ENCODE data around the gene PAPPA2.

The PAPPA2 gene

DNA sequence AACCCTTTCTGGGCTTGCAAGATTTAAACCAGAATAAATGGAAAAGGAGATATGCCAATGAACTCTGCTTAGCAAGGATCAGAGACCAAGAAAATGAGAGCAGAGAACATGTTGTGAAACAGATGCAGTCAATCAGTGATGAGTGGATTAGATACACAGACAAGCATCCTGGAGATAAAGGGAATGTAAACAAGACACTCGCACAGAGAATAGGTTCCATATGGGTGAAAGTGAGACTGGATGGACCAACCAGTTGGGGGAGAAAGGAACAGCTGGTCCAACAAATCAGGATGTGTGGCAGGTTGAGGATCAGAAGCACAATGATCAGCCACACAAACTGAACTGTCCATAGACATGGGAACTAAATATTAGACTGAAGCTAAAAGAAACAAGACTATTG, 363.3 kb downstream of the PAPPA2 start:
- no peak for DNase-seq

DNA sequence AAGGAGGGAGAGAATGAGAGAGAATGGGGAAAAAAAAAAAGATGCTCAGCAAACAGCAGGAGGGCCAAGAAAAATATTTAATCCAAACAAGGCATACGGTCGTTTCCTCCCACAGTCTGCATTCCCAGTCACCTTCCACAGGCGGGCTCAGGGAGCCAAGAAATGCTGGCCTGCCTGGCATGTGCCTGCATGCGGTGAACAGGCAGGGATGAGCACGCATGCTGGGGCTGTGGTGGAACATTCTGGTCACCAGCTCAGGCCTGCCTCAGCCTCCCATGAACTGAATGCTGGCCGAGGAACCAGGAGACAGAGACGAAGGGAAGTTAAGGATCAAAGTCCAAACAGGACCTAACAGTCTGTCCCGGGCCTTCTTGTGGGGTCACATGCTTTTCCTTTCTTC, 366.3 kb downstream of the PAPPA2 start:
- DNase-seq: no peak

DNA sequence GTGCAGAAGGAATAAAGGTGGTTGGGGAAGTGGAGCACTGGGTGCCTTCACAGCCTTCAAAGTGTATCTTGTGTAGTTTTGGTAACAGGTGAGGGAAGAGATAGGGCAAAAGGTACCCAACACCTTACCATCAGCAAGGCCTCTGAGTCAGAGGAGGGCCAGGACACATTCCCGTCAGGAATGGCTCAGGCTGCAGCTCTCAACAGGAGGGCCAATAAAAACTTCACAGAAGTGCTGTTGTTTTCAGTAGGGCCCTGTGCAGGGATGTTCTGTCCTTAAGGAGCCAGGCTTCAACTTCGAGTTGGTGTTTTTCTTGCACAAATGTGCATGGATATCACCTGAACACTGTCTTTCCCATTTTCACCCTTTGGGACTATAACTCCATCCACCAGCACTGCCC, 368.2 kb downstream of the PAPPA2 start:
- DNase-seq: no peak

DNA sequence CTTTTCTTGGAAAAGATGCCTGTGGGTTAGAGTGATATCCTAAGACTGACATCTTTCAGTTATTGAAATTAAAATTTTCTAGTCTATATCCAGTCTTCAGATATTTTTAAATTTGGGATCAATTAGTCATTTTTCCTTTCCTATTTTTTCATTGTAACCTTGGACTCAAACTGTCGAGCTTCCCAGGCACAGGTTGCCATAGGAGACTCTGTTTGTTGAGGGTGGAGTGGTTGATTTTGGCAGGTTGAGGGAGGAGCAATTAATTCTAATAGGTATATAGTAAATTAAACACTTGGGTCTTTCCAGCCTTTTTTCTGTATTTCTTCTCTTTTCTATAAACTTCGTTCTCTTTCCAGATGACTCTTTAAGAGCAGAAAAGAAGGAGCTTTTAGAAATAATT, 374.7 kb downstream of the PAPPA2 start:
- no peak for DNase-seq

DNA sequence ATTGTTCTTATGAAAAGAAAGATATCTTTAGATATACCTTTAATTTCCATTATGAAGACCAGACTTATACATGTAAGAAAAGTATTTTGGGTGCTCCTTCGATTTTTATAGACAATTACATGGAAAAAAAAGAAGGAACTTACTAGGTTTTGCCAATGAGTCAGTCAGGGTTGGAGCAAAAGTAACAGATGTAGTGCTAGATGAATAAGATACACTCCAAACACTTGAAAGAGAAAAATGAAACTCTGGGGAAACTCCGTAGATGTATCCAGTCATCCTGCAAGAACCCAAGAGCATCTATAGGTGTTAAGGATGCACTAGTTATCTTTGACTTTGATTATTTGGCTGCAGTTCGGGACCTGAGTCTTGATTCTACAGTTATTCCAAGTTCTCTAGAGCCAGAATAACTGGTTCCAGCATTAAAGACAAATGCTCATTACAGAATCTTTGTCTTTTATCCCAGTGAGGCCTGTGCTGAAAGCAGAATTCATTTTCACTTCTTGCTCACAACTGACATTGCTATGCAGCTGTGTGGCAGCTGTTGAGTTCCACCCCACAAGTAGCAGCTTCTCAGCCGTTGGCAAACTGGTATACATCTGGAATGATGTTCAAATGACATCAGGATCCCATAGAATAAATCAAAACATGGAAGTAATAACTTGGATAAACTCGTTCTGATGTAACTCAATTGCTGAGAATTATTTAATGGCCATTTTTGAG, 375.5 kb downstream of the PAPPA2 start:
- no peak for DNase-seq

DNA sequence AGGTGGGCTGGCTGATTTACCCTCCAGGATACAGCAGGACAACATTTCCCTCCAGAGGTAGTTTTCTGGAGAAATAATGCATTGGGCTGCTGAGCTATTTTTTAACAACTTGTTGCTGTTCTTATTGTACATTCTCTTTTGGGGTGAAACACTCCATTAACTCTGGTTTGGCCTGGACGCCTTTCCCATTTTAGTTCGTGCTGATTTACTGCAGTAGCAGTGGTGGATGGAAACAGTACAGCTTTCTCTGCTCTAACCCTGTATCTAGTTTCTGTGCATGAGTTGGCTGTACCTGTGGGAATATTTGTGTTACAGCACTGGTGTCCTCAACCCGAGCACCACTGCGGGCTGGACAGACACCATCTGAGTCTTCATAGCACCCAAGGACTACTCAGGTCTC, 376.2 kb downstream of the PAPPA2 start:
- no peak for DNase-seq

DNA sequence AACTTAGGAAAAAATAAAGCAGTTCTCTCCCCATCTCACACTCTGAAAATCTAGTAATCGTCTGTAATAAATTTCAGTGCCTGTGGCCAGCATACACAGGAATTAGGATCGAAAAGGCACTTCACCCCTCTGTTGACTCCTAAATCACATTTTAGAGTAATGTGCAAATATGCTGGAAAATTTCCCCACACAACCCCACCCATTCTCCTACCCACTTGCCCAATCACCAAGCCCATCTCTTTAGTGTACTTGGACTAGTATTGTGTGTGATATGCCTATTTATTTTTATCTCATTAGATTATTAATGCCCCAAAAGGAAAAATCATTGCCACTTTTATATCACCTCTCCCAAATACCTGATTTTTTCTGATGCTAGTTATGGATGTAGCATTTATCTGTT, 378.3 kb downstream of the PAPPA2 start:
- no peak for DNase-seq

DNA sequence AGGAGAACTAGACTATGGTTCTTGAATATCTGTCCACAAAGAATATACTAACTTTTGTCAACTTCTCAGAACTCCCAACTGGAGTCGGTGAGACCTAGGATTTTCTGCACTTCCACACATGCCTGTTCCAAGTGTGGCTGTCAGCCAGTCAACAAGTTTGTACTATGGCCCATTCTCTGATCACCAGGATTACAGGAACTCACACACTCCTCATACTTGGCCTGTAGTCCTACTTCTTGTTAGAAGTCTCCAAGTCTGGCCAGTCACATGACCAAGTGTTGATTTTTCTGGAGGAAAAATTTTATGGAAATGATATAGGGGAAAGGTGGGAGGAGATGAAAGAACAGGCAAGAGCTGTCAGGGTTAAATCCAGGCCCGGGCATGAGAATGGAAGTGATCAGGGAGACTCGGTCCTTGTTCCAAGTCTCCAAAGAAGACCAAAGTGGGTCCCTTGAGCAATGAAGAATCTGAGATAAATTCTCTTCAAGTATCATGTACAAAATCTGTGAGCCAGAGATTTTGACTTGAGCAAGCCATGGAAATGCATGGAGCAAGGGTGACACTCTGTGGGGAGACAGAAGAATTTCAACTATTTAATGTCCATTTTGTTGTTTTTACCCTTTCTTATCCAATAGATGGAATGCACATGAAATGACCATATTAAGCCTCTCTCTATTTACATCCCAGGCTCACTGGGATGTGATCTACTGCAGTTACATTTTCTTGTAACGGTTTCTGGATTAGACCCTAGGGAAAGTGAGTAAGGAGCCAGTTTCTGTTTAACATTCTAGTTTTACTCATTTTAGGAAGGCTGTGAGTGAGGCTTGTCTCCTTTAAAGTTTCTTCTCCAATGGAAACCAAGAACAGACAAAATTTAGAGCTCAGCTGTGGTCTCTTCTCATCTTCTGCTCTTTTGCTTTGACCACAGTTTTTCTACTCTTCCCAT, 380.6 kb downstream of the PAPPA2 start:
- no peak for DNase-seq

DNA sequence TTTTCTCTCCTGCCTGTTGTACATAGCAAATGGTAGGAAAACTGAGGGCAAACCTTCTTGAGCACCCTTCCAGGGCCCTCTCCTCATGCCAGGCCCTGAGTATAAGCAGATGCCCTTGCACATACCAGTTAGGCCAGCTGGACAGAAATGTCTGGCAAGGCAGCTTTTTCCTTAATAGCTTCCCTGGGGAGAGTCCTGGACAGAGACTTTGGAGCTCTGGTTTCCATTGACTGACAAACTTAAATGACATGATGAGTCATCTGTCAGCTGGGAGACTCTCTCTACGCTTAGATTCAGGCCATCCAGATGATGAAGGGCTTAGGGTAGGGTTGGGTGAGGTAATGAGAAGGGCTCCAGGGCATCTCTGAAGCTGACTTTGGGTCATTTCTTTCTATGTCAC, 384.1 kb downstream of the PAPPA2 start:
- no peak for DNase-seq

DNA sequence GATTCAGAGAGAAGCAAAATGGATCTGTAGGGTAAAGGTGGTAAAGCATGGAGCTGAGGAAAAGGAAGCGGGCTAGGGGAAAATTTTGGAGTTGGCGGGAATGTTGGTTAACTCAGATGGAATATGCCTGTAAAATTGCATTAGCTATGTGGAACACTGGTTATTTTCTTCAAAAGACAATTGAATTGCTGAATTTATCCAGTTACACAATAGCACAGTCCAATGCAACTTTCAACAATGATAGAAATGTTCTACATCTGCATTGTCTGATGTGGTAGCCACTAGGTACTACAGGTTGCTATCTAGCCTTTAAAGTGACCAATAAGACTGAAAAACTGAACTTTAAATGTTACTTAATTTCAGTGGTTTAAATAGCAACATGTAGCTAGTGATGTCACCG, 386.3 kb downstream of the PAPPA2 start:
- no peak for DNase-seq

DNA sequence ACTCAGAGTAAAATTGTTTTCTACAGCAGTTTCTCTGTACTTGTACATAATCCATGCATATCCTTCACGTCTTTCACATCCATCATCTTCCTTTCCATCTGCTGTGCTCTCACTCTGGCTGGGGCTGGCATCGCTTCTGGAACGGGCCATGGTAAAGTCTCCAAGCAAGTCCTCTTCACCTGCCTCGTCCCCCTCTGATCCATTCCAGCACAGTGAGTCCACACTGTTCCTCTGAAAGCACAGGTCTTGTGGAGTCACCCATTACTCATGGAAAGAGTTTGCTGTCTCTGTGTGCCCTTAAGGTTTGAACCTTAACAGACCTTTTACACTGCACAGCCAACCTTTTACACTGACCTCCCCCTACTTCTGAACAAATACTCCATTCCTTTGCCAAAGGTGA, 387.9 kb downstream of the PAPPA2 start:
- no peak for DNase-seq

DNA sequence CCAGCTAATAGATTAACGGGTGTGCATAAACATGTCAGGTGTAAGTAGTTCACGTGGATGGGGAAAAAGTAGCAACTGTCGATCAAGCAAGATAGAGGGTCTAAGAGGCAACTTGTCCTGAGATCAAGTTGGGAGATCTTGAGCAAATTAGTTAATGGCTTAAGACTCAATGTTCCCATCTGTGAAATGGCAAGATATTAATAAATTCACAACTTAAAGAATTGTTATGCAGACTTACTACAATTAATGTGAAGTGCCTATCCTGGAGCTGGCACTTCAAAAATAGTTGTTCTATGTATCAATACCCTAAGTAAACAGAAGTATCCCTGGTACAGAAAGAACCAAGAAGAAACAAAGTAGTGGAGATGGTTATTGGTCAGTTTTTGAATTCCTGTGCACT, 389.1 kb downstream of the PAPPA2 start:
- DNase-seq: no peak

DNA sequence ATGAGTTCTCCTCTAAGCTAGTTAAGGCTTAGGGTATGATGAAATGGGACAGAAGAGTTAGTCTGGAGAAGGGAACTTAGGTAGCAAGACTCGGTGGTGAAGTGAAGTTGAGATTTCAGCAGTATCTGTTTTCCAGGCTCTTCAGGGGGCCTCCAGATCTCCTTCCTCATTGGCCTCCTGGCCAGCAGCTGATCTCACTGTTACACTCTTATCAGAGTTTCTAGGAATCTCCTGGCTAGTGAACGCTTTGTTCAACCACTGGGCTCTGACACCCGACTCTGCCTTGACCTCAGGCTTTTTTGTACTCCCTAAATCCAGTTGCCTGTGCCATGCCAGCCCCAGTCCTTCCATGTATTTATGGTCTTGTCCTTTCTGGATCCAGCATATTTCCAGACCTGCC, 390.5 kb downstream of the PAPPA2 start:
- DNase-seq: no peak

DNA sequence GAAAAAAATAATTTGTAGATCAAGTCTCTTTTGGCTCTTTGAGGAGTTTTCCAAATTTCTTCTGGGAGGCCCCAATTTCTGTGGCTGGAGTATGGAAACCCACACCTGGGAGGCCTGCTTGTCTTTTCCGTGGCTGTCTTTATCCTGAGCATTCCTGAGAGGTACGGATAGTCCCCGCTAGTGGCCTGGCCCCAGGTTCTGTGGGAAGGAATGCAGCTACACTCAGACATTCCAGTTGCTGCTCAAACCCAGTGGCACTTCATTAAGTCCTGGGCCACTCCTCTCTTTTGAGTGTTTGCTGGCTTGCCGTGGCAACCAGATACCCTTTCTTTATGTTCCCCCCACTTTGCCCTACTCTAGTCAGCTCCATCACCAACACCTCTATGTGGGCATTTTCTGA, 391.1 kb downstream of the PAPPA2 start:
- DNase-seq: no peak

DNA sequence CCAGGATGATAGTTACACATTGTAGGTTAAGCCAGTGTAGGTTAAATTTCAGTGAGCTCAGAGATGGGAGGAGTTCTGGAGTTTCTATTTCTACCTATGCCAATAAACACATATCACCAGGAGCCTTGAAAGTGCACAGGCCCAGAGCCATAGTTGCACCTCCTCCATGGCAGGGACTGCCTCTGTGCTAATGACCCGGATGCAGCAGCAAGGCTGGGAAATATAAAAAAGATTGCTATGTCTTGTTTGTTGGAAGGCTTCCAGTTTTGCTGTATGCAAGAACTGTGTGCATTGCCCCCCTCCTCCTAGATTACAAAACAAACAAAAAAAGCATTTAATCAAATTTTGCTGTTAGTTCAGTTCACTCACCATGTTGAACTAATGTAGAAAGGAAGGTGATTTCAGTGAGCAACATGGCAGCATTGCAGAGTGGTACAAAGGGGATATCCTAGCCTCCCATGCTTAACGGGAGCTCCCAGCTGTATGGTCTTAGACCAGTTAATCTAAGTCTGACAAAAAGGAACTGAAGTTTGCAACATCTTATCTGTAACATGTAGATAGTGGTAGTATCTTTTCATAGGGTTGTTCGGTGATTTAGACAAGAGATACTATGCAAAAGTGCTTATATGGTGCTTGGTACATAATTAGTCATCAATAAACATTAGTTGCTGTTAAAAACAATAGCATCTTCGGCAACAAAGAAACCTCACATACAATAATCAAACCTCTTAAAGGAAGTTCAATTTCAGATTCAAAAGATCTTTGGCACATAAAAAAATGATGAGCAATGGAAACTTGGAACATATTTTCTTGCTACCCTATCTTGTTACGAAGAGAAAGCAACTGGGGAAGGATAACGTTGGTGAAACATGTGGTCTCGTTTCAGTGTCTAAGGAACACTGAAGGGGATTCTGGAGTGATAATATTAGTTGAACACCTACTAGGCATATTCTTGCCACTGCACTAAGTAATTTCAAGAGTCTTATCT, 392.1 kb downstream of the PAPPA2 start:
- no peak for DNase-seq

DNA sequence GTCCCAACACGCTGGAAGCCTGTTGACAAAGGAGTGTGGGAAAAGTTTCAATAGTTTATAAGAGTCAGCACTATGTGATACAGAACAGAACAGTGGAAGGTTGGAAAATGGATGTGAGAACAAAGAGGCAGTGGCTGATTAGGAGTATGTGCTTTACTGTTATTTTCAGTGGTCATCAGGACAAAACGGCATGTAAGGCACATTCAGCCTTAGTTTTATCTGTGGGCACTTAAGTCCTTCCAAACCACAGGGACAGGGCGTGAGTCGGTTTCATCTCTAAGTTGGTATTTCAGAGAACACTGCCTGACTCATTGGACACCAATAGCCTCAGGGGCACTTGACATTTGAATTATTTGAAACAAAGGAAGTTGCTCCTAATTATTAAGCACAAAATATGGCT, 394.7 kb downstream of the PAPPA2 start:
- no peak for DNase-seq

DNA sequence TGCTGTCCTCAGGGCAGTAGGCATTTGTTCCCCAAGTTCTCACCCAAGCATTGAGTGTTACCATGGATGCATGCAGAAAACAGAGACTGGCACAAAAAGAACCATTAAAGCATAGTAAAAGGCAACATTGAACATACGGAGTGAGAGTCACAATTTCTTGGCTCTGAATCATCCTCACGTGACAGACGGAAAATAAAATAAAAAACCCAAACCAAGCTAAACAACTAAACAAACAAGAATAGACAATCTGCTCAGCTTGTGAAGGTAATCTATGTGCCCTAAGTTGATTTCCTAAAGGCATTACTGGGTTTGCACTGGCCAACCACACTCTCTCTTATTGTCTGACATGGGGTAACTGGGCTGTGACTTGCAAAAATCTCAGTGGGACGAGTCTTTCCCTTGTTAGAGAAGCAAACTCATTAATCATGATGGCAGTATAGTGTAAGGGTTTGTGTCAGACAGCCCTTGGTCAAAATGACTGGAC, 395.5 kb downstream of the PAPPA2 start:
- DNase-seq: no peak

DNA sequence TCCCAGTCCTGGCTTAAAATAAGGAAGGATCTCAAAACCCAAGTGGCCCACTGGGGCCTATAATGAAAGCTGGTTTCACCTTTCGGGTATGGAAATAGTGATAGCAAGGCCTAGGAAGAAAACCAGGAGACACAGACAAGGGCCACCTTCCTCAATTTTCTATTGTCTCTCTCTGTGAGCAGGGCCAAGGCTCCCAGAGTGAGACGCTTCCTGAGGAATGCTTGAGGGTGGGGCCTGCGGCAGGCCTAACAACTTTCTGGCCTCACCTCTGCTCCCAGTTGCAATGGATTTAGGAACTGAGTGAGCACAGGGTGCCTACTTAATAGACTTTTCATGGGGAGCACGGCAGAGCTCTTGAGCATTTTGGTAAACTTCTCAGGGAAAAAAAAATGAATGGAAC, 400.6 kb downstream of the PAPPA2 start:
- DNase-seq: no peak

DNA sequence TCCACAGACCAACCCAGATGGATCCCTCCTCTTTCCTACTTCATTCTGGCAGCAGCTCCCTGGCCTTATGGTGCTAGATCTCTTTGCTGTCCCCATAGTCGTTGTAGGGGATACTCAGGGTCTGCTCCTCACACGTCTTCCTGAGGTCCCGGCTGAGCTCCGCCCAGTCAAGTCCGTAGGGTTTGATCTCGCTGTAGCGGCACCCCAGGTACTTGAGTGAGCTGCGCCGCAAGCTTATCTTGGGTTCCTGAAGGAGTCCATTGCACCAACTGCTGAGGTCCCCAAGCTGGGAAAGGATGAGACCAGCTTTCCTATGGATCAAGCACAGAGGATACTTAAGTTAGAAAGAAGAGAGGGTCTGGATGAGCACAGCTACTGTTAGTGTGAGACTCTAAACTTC, 401.2 kb downstream of the PAPPA2 start:
- no peak for DNase-seq

DNA sequence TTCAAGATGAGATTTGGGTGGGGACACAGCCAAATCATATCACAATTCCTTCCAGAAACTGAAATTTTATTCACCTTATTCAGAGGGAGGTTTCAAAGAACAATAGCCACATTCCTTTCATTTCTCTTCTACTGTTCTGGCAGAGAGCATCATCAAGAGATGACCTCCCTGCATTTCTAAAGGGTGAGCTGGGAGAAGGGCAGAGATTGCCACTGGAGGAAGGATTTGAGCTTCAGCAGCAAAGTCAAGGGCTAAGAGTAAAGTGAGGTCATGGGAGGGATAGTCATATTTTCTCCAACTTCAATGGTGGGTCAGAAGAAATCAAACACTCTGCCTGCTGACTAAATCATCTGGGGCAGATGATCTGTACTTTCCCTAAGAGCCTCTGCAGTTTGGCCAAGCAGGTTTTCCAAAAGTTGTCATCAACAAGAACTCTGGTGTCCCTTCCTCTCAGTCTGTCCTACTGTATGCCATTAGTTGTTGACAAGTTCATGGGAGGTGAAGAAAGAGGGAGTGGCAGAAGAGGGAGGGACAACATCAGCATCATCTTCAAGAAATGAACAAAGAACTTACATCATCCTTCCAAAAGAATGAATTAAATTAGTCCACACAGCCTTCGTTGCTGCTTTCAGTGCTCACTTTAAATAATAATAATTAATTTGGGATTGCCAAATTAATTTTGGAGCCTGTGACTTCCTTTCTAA, 403.2 kb downstream of the PAPPA2 start:
- DNase-seq: no peak

DNA sequence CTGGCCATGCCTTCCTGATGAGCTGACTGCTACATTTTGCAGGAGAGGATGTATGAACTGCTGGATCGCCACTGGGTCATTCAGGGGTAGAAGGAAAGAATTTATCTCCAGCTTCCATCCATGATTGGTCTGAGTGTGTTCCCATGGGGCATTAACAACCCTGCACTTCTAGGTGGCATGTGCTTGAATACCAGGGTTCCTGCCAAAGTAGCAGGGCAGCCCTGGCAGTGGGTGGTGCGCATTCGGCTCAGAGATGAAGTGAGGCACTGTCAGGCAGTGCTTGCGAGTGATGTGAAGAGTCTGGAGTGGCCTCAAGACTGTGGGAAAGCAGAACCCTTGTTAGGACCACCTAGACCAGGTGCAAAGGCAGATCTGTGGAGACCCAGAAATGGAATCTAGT, 406.6 kb downstream of the PAPPA2 start:
- DNase-seq: no peak

DNA sequence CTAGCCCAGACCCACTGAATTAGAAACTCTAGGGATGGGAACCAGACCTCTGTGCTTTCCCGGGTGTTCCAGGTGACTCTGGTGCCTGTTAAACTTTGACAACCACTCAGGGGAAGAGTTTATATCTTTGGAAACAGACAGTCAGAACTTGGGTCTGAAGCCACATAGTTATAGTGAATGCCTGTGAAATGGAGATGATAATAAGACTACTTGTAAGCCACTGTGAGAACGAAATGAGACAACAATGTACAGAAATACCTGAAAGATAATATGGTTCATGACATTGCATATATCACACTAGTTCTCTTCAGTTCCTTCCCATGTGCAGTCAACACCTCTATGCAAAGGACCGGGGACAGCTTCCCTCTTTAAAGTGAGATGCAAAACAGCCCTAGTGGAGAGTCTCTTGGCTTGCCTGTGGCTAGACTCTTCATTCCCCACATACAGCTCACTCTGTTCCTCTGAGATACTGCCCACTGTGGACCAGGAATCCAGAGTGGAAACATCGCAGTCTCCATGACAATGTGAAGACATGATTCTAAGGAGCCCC, 414.1 kb downstream of the PAPPA2 start:
- no peak for DNase-seq
